GM21423 (cell line): ENCODE measurements around the gene PRCC.
A peak's percentile ranks its signal among the peaks of the same experiment; 100 is the strongest.

Experiments
- ATAC-seq: cut with Tn5 transposase; IDR thresholded peaks from one replicate; pipeline ENCODE4 v1.9.1; 2021; ENCODE audit warnings: mild to moderate bottlenecking, moderate library complexity; ENCODE audit not compliant: unreplicated experiment

Gene PRCC, protein sequence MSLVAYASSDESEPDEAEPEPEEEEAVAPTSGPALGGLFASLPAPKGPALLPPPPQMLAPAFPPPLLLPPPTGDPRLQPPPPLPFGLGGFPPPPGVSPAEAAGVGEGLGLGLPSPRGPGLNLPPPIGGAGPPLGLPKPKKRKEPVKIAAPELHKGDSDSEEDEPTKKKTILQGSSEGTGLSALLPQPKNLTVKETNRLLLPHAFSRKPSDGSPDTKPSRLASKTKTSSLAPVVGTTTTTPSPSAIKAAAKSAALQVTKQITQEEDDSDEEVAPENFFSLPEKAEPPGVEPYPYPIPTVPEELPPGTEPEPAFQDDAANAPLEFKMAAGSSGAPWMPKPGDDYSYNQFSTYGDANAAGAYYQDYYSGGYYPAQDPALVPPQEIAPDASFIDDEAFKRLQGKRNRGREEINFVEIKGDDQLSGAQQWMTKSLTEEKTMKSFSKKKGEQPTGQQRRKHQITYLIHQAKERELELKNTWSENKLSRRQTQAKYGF

DNA sequence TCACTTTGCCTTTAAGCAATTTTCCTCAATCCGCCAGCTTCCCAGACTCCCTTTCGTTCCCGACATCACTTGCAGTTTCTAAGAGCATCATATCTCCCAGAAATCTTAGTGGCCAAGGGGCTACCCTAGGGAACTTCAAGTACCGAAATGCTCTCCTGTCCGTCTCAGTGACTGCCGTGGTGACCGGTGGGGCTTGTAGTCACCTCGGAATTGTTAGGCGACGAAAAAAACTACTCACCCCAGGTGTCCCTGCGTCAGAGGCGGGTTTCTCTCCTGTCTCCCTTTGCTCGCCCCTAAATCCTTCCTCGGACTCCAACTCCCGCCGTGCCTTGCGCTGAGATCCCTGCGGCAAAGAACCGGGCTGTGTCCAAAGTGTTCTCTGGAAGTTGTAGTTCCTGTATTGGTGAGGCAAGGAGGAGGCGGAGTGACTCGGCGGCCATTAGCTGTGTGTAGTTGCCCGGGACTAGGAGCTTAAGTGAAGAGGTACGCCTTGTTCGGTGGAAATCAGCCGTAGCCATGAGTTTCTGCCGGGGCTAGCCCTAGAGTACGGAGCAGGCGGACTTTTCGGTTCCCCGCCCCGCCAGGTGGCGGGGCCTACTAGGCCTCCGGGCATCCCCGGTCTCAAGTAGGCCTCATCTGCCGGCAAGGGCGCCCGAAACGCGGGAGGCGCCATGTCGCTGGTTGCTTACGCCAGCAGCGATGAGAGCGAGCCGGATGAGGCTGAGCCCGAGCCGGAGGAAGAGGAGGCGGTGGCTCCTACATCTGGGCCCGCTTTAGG is at the start of gene PRCC:
PRCC (plus strand) TSS at position 435 of the 778 bp plus-strand sequence; CDS start at position 672, 237 bp downstream.
- peak; percentile 90 for ATAC-seq

DNA sequence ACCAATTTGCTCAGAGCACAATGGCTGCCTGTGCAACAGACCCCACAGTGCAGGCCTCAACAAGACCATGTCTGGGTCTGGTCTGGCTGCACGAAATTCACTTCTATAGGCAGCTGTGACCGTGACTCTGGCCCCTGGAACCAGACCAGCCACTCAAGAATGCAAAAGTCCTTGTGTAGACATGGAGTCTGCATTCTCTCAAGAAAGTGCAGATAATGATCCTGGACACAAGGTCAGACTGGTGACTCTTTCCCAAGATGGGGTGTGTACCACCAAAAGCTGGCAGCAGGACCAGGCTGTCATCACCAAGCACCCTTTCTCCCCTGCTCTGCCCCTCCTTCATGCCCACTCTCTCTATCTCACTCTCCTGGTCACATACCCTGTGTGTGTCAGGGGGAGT is 46.2 kb upstream of the PRCC start:
- no peak for ATAC-seq

DNA sequence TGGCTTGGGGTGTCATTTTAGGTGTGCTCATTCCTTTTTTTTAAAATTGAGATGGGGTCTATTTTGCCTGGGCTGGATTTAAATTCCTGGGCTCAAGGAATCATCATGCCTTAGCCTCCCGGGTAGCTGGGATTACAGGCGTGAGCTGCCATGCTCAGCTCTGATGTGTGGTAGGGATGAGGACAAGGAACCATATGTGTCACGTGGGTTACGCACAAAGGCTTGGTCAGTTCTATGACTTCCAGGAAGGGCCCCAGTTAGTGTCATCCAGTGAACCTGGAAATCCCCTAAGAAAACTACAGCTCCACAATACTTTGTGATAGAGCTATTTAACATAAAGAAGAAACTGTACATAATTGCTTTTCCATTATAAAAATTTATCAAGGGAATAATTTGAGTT is 45.8 kb upstream of the PRCC start:
- no peak for ATAC-seq

DNA sequence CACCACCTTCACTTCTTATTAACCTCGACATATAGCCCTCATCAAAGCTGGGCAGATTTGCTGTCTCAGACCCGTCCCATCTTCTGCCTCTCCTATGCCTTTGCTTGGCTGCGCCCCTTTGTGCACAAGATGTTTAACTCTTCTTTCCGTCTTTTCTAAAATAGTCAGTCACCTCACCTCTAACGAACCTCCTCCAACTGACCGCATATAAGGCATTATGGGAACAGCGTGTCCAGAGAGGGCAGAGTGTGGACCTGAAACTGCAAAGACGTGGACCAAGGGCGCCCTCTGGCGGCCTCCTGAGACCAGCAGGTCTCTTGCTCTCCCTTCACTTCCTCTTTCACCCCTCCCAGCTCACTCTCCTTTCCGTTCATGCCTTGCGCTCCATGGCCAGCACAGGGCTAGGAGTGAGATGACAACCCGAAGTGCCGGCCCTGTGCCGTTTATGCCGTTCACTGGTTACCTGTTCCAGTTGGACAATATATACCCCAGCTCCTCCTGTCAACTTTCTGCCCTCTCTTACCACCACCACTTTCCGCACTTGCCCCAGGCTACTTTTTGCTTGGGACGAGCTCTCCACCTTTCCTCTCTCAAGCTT is 41.6 kb upstream of the PRCC start:
- ATAC-seq, result no peak

DNA sequence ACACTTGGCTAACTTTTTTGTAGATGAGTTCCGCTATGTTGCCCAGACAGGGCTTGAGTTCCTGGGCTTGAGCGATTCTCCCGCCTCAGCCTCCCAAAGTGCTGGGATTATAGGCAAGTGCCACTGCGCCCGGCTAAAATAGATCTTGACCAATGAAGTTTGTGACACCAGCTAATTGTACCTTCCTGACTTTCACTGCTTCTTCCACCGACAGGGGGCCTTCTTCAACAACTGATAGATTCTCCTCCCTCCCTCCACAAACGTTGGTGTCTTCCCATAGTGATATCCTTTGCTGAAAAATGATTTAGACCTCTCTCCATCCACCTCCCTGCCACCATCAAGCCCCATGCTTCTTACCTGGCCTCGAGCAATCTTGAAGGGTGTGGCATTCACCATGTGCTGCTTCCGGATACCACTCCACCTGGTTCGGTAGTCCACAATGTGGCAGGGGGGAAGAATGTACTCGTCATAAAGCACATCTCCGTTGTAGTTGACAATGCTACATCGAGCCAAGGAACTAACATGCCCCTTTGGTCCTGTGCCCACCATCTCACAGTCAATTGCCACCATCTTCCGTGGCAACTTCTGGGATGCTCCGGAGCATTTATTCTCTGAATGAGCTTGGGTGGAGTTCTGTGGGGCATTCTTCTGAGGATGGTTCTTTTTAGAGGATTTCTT is 40.6 kb upstream of the PRCC start:
- no peak for ATAC-seq

DNA sequence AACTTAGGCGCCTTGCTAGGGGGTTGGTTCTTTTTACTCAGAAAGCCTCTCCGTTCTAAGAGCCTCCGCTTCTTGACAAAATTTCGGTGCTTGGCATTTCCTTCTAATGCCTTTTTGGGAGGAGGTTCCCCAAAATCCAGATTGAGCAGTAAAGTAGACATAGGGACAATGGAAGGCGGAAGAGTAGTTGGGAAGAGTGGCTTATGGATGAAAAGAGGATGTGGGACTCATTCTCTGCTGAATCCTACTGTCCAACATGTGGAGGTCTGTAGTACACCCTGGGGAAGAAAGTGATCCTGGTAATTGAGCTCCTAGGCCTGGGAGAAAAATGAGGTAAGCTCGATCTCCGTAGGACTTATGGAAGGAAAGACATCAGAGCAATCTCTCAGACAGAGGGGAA is 39.8 kb upstream of the PRCC start:
- no peak for ATAC-seq

DNA sequence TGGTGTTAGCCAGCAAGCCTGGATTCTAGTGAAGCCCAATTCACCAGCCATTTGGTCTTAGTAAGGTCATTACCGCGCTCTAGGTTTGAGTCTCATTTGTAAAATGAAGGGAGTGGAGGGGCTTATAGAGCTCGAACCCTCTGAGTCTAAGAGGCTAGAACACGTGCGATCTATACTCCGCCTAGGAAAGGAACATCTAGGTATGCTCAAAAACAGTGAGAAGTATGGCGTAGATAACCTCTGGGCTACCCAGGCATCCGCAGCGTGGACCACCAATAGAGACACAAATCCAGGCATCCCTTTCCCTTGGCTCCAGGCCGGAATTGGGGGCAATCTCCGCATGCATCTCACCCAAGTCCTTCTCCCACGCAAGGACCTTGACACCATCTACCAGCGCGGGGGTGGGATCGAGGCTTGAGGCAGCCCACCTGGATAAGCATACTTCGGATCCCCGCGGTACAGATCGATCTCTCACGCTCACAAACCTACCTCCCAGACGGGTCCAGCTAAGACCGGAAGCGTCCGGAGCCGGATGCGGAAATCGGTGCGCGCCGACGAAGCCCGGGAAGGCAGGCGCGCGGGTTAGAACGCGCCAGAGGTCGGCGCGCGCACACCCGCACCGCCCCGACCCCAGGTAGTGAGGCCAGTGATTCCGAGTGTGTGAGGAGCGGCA is 39.3 kb upstream of the PRCC start, which contains the start of gene METTL25B:
METTL25B (plus strand) TSS at position 544 of the 673 bp plus-strand sequence. CDS start 636 bp downstream, outside the sequence.
- ATAC-seq, result peak; percentile 48

DNA sequence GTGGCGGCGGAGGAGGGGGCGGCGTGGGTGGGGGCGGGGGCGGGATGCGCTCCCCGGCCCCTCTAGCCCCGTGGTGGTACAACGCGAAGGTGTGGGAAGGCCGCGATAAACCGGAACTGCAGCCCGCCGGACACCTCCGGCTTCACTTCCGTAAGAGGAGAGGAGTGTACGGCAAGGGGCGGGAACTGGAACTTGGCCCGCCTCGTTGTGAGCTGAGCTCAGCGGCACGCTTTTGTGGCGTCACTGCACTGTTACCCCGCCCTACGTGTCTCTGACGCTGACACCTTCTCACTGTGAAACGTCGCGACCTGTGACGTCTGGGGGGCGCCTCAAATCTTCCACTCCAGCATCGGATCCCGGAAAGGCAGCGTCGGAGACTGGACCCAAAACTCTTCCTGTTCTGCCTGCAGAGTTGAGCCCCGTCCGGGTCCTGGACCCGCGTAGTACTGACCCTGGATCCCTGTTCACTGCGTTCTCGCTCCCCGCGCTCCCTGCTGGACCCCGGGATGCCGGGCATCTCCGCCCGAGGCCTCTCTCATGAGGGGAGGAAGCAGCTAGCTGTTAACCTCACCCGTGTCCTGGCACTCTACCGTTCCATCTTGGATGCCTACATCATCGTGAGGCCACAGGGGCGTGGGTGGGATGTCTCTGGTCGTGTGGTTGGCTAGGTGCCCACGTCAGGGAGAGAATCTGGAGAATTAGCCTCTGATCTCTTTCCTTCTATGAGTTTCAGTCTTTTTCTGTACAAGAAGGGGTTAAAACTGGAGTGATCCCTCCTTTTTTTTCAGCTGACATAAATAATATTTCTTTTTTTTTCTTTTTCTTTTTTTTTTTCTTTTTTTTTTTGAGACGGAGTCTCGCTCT is 38.5 kb upstream of the PRCC start, which contains the start of gene ISG20L2:
ISG20L2 (minus strand) TSS at position 168 of the 864 bp plus-strand sequence. CDS start 1,114 bp downstream, outside the sequence.
- ATAC-seq, result peak; percentile 88

DNA sequence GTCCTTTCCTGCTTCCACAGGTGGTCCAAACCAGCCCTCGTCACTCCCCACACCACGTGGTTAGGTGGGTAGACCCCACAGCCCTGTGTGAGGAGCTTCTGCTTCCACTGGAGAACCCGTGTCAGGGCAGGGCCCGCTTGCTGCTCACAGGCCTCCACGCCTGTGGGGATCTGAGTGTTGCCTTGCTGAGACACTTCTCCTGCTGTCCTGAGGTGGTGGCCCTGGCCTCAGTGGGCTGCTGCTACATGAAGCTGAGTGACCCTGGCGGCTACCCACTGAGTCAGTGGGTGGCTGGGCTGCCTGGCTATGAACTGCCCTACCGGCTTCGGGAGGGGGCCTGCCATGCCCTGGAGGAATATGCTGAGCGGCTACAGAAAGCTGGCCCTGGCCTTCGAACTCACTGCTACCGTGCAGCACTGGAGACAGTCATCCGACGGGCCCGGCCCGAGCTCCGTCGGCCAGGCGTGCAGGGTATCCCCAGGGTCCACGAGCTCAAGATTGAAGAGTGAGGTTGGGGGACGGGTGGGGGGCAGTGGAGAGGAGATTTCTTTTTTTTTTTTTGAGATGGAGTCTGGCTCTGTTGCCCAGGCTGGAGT is 33.2 kb upstream of the PRCC start:
- ATAC-seq, result no peak

DNA sequence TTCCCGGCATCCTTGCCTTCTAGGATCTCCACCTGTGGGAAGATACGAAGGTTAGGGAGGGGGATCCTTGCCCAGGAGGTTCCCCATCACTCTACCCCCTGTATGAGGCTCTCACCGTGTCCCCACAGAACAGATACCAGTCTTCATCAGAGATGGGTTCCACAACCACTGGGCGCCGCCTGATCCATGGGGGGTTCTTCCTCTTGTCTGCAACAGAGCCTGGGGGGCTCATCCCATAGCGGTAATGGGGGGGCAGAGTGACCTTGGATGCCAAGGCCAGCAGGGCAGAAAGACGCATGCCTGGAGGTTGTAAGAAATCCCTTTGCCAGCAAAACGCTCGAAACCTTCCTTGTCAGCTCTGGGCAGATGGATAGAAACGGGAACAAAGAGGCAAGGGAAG is 28.9 kb upstream of the PRCC start:
- ATAC-seq, result no peak

DNA sequence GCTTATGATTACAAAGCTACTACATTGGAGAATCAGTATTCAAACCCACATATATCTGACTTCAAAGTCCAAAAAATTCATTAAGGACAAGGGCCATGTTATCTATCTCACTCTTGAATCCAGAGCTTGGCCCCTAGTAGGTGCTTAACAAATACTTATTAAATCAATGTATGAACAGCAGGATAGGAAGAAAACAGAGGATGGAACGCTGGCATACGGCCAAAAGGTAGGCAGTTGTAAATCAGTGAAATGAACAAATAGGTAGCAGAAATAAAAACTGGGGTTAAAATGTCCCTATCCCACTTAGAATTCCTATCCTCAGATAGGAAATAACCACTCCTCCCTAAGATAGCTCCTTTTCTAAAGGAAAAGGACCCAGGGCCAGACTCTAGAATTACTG is 28.4 kb upstream of the PRCC start:
- ATAC-seq, result no peak

DNA sequence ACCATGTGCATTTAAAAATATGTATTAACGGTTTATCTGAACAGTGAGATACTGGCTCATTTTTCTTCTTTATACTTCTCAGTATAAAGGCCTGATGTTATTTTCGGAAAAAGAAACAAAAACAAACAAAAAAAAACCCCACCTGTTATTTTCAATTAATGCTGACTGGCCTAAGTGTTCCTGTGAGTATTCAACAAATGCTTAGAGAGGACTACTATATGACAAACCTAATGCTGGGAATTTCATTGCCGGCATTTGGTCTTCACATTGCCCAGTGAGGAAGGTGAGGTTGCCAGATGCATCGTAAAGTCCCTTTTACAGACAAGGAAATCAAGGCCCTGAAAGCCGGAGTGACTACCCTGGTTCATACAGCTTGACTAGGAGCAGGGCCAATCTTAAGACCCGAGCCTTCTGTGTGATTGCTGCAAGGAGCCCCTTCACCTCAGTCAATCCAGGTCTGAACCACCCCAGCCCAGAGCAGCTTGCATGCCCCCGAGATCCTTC is 27.0 kb upstream of the PRCC start:
- ATAC-seq, result peak; percentile 6

DNA sequence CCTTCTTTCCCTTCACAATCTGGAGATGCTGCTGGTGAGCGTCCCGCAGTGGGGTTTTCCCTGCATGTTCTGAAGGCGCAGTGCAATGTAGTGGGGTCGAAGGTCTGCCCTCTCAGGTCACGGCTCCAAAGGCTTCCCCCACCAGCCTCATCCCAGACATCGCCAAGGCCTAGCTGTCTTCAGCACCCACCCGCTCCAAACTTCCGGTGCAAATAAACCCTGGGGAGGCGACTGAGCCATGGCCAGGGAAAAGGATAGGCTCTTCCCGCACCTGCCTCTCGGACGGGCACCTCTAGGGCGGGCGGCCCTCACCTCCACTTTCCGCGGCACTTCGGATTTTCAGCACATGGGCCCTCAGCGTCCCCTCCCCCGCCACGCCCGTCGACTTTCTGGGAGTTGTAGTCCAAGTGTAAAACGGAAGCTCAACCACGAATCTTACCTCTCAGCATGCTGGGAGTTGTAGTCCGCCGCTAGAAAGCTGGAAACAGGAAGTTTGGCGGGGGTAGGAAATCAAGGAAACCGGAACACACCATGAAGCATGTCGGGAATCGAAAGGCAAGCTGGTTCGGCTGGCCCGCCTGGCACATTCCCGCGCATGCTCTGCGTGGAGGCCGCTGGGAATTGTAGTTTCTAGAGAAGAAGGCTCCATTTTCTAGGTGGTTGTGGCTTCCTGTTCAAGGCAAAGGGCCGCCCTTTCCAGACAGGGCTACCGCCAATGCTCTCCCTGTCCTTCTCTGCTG is 26.4 kb upstream of the PRCC start, which contains the start of gene MRPL24:
MRPL24 (minus strand) TSS at position 348 of the 740 bp plus-strand sequence. CDS start 2,384 bp downstream, outside the sequence.
- ATAC-seq, result peak; percentile 79

DNA sequence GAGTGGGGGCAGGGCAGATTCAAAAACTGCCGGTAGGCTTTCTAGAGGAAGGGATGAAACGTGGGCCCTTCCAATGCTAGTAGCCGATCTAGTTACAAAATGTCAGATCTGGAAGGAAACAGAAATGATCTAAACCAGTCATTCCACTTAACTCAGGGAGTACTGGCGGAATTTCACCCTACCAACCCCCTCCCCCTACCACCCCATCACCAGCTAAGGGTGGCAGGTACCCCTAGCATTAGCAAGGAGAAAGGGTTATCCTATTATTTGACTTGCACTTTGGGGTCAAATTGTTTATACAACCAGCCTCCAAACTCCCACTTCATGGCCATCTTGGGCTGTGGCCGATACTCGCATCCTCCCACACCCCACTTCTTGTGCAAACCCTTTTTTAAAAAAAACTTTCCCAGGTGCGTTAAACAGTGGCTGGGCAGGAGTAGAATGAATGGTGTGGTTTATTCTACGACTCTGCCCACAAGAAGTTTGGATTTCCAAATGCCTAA is 25.8 kb upstream of the PRCC start:
- no peak for ATAC-seq

DNA sequence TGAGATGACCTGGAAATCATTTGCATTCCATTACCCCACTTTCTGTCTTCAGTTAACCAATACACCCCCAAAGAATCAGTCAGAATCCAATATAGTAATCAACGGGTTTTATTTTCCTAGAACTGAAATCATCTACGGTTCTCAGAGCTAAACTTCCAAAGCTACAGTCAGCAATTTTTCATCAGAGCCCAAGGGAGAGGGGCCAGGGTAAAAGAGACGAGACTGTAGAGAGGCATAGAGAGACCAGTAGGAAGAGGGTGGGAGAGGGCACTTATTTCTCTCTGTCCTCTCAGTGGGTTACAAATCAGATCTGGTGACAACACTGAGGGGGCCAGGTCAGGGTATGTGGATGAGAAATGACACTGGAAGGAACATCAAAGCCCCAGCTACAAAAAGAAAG is 25.3 kb upstream of the PRCC start:
- no peak for ATAC-seq

DNA sequence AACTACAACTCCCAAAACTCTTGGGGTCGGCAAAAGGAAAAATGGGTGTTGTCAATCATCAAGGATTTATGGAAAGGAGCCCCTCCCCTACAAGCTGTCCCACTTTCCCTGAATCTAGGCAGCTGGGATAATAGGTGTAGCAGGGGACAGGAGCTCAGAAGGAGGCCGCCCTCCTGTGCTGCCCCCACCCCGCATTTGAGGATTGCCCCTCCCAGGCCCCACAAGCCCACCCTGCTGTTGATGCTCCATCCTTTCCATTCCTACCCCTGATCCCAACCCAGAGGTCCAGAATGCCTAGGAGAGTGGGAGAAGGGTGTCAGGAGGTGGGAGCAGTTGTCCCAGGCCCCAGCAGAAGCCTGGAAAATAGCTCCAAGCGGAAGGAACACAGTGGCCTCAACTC is 24.5 kb upstream of the PRCC start:
- no peak for ATAC-seq
